Stimulated activated CD4-positive, alpha-beta T cell treated with anti-CD3 and anti-CD28 coated beads, TNF-alpha, amount 100 ng/mL, for 48 hours (primary cell): Measurements from ENCODE around the gene ADGRE1.

Source experiments
- DNase-seq, 3 donors: peaks; one replicate each; pipeline ENCODE4 v3.0.0-alpha.2; 2020; ENCODE audit warnings: low read depth in 3 of 3

Gene ADGRE1

DNA sequence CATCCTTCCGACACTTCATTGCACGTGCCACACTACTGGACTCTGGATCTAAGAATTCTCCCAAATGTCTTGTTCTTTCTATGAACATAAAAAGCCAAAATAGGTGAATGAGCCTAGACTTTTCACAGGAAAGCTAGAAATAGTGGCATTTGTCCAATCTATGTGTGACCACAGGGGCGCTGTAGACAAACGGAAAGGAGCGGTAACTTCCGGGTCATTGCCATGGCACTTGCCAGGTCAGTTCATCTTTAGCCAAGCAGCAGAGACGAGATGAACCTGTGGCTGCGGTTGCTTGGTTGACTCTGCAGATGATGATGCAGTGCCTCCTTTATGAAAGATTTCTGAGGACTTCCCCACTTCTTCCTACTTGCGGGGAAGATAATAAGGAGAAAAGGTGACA, 65.6 kb downstream of the ADGRE1 start:
- no peak for DNase-seq

DNA sequence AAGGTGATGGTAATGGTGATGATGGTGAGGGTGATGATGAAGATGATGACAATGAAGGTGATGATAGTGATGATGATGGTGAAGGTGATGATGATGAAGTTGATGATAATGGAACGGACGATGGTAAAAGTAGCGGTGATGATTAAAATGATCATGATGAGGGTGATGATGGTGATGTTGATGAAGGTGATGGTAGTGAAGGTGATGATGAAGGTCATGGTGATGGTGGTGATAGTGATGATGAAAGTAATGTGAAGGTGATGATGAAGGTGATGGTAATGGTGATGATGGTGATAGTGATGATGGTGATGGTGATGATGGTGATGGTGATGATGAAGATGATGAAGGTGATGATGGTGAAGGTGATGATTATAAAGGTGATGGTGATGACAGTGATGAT, 67.7 kb downstream of the ADGRE1 start:
- DNase-seq: no peak

DNA sequence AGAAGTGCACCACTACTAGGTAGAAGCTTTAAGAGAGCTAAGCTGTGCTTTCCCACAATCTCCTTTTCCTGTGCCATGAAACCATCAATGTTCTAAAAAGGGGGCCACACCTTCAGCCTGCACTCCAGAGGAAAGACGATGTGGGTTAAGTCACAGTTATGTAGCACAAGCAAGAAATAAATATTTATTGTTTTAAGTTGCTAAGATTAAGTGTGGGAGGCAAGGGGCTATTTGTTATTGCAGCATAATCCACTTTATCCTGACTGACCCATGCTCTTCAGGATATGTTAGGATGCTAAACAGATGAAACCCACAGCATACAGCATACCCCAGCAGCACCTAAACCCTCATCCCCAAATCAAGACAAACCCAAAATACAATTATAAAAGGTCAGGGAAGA, 69.2 kb downstream of the ADGRE1 start:
- no peak for DNase-seq

DNA sequence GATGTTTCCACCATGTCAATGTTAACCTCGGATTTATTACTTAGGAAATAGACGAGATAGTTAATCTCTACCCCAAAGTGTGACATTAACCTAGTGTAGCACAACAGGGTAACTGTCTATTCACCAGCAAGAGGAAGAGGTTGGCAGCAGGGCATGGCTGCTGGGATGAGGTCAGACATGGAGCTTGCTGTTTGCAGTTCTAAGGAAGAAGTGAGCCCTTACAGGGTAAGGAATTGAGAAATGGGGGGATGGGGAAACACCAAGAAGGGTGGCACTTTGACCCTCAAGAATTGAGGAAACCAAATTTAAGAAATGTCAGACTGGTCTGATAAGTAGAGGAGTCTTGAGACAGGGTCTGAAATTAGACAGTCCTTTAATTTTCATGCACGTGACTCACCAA, 71.4 kb downstream of the ADGRE1 start:
- DNase-seq: no peak

DNA sequence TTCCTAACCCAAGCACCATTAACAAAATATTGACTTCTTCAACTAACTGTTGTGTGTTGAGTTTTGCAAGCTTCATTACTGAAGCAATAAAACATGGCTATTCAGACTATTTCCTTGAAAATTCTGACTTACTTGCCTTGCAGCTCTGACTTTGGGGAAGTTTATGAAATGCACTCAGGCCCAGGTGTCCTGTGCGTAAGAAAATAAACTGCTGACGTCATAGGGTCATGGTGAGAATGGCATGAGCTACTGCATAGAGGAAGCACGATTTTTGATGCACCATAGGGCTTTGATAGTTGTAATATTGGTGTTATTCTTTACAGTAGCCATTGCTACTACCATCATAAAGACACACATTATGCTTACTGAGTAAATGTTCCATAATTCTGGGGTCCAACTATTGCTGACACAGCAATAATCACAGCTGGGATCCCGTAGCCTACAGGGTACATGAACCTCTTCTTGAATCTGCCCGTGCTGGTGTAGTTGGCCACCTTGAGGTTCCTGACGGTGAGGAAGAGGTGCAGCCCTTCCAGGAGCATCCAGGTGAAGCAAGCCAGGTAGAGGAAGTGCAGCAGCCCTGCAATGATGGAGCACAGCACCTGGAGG, 76.0 kb downstream of the ADGRE1 start:
- no peak for DNase-seq

DNA sequence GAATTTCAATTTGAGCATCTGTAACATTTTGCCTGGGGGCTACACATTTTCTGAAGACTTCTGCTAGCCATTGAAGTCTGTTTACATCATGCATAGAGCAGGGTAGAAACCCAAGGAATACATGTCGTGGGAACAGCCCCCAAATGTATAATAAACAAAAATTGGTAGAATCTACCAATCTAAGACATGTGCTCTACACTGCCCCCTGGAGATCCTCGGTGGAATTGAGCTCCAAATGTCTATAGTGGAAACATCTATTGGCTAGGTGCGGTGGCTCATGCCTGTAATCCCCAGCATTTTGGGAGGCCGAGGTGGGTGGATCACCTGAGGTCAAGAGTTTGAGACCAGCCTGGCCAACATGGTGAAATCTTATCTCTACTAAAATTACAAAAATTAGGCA, 76.6 kb downstream of the ADGRE1 start:
- peak; percentile 21 to 43 (median 27) for DNase-seq

DNA sequence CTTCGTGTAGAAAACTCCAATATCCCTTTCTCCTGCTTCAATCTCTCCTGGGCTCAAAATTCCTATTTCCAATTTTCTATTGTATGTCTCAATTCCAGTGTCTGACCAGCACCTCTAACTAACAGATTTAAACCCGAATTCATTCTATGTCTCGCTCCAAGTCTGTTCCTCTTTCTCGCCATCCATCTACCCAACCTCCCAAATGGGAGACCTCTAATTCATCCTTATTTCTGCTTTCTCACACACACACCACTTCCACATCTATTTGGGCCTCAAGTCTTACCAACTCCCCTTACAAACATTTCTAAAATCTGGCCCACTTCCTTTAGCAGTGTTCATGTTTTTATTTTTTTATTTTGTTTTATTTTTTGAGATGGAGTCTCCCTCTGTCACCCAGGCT, 80.6 kb downstream of the ADGRE1 start:
- DNase-seq: no peak

DNA sequence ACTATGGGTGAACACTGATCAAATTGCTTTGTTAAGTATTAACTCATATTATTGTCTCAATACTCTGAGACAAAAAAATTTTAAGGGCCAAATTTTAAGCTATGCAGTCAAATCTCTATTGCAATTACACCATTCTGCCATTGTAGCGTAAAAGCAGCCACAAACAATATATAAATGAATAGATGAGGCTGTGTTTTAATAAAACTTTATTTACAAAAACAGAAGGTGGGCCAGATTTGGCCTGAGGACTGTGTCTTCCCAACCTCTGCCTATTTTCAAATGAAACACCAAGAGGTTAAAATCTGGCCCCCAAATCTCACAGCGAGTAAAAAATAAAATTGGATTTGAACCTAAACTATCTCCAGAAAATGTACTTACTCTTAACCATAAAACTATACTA, 82.1 kb downstream of the ADGRE1 start:
- no peak for DNase-seq

DNA sequence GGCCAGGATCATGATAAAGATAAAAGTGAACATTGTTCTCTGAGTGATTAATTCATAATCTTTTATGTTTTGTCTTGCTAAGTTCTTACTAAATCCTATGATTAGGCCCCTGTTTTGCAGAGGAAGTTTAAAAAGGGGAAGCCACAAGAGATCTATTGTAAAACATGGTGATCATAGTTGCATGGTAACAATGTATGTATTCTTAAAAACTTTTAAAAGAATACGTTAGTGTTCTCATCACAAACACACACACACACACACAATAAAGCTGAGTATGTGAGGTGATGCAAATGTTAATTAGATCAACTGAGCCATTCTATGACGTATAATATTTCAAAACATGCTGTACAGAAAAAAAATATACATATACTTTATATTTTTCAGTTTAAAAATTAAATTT, 82.6 kb downstream of the ADGRE1 start:
- no peak for DNase-seq

DNA sequence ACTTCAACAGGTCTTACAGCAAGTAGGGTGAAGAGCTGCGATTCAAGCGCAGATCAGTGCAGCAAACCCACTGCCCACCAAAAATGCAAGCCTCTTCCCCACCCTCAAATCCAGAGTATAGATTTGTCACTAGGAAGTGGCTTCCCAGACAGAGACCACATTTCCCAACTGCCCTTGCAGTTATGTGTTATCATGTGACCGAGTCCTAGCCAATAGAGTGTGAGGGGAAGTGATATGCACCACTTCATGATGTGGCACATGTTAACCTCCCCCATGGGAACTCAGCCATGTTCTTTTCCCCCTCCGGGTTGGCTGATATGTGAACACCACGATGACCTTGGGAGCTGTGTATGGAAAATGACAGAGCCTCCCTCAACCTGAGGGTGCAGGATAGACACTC, 83.1 kb downstream of the ADGRE1 start:
- no peak for DNase-seq

DNA sequence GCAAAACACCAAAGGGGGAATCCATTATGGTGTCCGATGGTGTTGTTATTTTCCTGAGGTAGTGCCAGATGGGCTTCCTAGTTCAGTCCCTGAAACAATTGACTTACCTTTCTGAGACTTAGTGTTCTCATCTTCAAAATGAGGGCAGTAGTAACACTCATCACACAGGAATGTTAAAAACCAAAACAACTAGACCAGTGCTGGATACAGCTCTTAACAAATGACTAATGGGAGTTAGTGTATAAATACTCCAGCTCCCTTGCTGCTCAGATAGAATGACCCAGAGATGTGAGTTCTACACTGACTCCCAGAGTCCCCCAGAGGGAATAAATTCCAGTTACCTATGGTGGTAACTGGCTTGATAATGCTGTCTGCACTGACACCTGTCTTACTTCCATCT, 84.0 kb downstream of the ADGRE1 start:
- no peak for DNase-seq

DNA sequence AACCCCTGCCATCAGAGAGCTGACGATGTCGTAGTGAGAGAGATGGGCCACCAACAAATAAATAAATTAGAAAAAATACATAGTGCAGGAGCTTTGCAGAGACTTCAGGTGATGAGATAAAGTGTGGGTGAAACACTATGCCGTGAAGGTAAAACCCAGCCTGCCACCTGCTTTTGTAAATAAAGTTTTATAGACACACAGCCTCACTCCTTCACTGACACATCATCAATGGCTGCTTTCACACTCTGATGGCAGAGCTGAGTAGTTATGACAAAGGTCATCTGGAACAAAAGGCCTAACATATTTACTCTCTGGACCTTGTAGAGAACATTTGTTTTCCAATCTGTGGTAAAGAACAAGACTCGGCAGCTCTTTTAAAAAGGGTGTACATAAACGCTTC, 88.8 kb downstream of the ADGRE1 start:
- no peak for DNase-seq

DNA sequence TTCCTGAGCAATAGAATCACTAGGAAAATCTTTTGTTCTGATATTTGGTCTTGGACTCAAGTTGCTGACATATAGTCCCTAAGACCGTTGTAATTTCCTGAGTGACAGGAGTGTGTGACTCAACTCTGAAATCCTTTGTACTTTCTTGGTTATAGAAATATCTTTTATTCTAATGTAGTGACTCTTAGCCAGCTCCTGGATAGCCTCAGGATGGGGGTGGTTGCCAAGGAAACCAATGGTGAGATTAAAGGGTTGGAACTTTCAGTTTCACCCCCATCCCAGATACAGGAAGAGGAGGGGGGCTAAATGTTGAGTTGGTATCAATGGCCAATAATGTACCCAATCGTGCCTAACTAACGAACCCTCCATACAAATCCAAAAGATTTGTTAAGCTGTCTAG, 92.0 kb downstream of the ADGRE1 start:
- DNase-seq: no peak

DNA sequence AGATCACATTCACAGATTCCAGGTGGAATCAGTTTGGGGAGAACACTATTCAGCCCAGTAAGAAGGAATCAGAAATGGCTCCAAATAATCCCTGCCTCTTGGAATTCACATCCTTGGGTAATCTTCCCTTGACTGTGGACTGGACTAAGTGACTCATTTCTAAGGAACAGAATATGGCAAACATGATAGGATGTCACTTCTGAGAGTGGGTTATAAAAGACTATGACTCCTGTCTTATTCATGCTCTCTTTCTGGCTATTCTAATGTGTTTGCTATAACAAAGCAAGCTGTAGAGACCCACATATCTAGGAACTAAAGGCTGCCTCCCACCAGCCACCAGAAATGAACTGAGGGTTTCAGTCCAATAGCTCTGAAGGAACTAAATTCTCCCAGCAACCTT, 96.1 kb downstream of the ADGRE1 start:
- DNase-seq: no peak

DNA sequence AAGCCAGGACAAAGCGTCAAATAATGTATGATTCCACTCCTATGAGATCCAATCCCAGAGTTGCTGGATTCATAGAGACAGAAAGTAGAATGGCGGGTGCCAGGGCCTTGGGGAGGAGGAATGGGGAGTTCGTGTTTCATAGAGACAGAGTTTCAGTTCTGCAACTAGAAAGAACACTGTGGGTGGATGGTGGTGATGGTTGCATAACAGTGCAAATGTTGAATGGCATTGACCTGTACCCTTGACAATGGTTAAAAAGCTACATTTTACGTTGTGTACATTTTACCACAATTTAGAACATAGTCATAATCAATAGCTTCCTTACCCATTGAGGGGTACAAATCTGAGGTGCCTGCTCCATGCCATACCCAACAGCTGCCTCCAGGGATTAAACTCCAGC, 100.5 kb downstream of the ADGRE1 start:
- DNase-seq: no peak

DNA sequence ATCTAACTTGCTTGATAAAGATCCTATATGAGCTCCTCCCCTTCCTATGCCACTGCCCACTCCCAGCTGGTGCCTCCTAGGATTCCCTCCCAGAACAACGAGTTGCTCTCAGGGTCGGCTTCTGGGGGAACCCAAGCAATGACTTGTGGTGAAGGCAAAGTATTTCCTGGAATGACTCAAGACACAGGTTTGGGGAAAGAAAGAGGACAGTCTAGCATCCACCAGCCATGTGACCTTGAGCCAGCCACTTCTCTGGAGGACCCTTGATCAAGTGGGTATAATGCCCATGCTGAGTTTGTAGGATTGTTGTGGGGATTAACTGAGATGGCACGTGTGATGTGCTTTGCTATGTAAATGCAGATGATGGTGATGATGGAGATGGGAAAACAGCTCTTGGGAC, 100.9 kb downstream of the ADGRE1 start:
- no peak for DNase-seq
